ENCODE measurements around the gene FOXD2.
A peak's percentile ranks its signal among the peaks of the same experiment; 100 is the strongest.

Gene FOXD2

DNA sequence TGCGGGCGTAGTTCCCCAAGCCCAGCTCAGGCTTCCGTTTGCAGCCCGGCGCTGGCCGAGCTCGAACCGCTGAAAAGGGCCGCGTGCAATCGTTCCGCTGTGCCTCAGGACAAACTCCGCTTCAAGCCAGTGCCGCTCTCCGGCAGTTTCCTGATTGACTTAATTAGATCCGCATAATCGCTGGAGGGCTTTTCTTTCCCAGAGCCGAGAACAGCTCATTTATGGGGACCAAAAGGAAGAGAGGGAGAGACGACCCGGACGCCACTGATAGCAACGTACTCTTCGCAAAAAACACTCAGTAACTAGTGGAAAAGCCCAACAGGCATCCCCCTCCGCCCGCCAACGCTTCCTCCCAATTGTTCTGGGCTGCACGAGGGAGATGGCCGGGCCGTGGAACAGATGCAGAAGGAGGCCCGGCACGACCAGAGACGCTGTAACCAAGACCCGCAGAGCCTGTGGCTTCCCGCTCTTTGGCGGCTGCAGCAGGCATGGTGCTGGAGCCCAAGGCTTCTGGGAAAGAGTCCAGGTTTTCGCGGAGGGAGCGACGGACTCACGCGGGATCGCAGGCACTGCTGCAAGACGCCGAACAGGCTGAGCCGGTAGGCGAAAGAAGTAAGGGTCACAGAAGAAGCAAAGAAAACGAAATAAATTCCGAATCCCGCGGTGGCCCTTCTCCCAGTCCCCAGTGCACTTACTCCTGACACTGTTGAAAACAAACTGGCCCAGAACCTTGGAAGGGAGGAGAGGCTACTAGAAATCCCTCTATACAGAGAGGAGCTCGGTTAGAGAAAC lies 3.6 kb upstream of the FOXD2 start:
- H3K27me3 ChIP-seq (replicated peaks; ENCODE audit: control insufficient read depth, insufficient read depth, low read length) = peaks cover 29% of the 10 kb centered on the region
- H3K9ac ChIP-seq (ENCODE audit: low read length) = no peak overlapping the region
- H3K9me3 ChIP-seq (ENCODE audit: control insufficient read depth, low read length) = no peaks in the 10 kb centered on the region
- no peaks in the 10 kb centered on the region for H3K36me3 ChIP-seq (ENCODE audit: control insufficient read depth, insufficient read depth, low read length, severe bottlenecking)
- peak overlapping the region; percentile 47 for H3K4me3 ChIP-seq (ENCODE audit: low read length)
- DNase-seq (ENCODE audit: low read depth) = no peak
- peaks cover 37% of the 10 kb centered on the region for H3K4me1 ChIP-seq (ENCODE audit: control insufficient read depth, insufficient read depth, low read length)

DNA sequence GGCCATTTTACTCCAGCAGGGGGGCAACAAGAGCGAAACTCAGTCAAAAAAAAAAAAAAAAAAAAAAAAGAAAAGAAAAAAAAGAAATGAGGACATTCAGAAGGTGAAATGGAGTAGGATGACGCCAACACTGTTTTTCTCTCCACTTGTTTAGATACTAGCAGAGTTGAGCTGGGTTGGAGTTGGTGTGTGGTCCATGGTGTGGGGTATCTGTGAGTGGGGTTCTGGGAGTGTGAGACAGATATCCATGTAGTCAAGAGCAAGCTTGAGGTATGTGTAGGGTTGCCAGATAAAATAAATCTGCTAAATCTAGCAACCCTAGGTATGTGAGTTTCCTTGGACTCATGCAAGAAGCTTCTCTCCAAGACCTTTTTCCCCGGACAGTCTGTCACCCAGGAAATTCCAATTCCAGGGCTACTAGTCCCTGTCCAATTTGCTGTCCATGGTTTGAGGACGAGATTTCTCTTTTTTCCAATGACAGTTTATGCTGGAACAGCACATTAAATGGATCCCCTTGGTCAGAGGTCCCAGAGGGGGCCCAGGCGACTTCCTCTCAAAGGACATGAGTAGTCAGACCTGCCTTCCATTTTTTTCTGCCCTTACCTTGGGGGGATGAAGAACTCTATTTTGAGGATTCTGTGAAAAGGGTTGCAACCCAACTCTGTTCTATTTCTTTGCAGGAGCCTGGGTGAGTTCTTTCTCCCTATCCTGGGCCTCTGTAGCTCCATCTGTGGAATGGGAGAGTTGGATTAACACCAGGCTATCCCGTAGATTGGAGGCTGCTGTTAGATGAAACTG lies 2.1 kb upstream of the FOXD2 start:
- Histone ChIP-seq H3K9ac (ENCODE audit: low read length) (no peak overlapping the region), H3K36me3 (ENCODE audit: control insufficient read depth, insufficient read depth, low read length, severe bottlenecking) (no peaks in the 10 kb centered on the region), H3K4me1 (ENCODE audit: control insufficient read depth, insufficient read depth, low read length) (peaks cover 37% of the 10 kb centered on the region), H3K27me3 (replicated peaks; ENCODE audit: control insufficient read depth, insufficient read depth, low read length) (peaks cover 34% of the 10 kb centered on the region), H3K9me3 (ENCODE audit: control insufficient read depth, low read length) (no peaks in the 10 kb centered on the region), H3K4me3 (ENCODE audit: low read length) (no peak overlapping the region)
- DNase-seq (ENCODE audit: low read depth) = no peak

DNA sequence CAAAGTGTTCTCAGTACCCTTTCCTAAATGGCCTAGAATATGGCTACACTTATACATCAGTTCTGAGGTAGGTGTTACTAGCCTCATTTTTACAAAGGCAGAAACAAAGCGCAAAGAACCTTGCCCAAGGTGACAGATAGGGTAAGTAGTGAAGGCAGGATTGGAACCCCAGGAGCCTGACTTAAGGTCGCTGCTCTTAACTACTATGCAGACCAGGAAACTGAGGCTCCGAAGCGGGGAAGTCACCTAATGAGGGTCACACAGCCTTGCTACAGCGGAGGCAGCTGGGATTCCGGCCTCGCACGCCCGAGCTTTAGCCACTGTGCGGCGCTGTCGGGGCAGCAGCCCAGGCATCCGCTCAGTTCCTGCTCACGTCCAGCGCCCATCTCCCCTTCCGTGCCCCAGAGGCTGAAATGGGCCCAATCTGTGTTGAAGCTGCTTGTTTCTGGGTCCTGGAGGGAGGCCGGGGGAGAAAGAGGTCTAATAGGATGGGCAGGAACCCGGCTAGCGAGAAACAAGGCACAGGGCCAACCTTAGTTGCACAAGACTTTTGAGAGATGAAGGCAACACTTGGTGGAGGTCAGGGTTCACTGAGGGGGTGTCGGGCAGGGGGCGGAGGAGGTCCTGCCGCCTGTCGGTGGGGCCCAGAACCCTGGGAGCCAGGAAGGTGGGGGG lies 1.4 kb upstream of the FOXD2 start:
- H3K4me3 ChIP-seq (ENCODE audit: low read length) = peak overlapping the region; percentile 84
- peaks cover 40% of the 10 kb centered on the region for H3K27me3 ChIP-seq (replicated peaks; ENCODE audit: control insufficient read depth, insufficient read depth, low read length)
- DNase-seq (ENCODE audit: low read depth) = peak; percentile 88
- peaks cover 35% of the 10 kb centered on the region for H3K4me1 ChIP-seq (ENCODE audit: control insufficient read depth, insufficient read depth, low read length)
- H3K36me3 ChIP-seq (ENCODE audit: control insufficient read depth, insufficient read depth, low read length, severe bottlenecking) = no peaks in the 10 kb centered on the region
- no peaks in the 10 kb centered on the region for H3K9me3 ChIP-seq (ENCODE audit: control insufficient read depth, low read length)
- H3K9ac ChIP-seq (ENCODE audit: low read length) = peak overlapping the region; percentile 75

DNA sequence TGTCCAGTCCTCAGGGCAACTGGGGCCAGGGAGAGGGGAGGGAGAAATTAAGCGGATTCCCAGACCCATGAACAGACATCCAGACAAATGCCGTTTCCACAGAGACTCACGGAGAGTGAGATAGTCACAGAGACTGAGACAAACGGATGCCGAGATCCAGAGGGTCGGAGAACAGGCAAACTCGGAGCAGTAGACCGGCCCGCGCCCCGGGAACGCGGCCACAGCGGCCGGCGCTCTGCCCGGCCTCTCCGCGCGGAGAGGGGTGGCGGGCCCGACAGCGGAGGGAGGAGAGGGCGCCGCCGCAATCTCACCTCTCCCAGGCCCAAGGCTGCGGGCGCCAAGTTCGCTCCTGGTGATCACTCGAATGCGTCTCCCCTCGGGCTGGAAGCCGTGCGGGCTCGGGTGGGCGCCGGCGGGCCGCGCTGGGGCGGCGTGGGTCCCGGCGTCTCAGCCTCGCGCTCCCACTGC lies 831 bp upstream of the FOXD2 start:
- Histone ChIP-seq H3K4me1 (ENCODE audit: control insufficient read depth, insufficient read depth, low read length) (peaks cover 29% of the 10 kb centered on the region), H3K27me3 (replicated peaks; ENCODE audit: control insufficient read depth, insufficient read depth, low read length) (peaks cover 46% of the 10 kb centered on the region), H3K9ac (ENCODE audit: low read length) (peak overlapping the region; percentile 75), H3K36me3 (ENCODE audit: control insufficient read depth, insufficient read depth, low read length, severe bottlenecking) (no peaks in the 10 kb centered on the region), H3K4me3 (ENCODE audit: low read length) (peak overlapping the region; percentile 84), H3K9me3 (ENCODE audit: control insufficient read depth, low read length) (no peaks in the 10 kb centered on the region)
- DNase-seq (ENCODE audit: low read depth) = peak; percentile 63

DNA sequence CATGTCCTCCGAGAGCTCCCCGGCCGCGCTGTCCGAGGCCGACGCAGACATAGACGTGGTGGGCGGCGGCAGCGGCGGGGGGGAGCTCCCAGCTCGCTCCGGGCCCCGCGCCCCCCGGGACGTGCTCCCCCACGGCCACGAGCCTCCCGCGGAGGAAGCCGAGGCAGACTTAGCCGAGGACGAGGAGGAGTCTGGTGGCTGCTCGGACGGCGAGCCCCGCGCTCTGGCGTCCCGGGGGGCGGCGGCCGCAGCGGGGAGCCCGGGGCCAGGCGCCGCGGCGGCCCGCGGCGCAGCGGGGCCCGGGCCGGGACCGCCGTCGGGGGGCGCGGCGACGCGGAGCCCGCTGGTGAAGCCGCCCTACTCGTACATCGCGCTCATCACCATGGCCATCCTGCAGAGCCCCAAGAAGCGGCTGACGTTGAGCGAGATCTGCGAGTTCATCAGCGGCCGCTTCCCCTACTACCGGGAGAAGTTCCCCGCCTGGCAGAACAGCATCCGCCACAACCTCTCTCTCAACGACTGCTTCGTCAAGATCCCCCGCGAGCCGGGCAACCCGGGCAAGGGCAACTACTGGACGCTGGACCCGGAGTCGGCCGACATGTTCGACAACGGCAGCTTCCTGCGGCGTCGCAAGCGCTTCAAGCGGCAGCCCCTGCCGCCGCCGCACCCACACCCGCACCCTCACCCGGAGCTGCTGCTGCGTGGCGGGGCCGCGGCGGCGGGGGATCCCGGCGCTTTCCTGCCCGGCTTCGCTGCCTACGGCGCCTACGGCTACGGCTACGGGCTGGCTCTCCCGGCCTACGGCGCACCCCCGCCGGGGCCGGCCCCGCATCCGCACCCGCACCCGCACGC lies 547 bp downstream of the FOXD2 start:
- Histone ChIP-seq H3K9ac (ENCODE audit: low read length) (no peak overlapping the region), H3K9me3 (ENCODE audit: control insufficient read depth, low read length) (no peaks in the 10 kb centered on the region), H3K27me3 (replicated peaks; ENCODE audit: control insufficient read depth, insufficient read depth, low read length) (peaks cover 53% of the 10 kb centered on the region), H3K4me1 (ENCODE audit: control insufficient read depth, insufficient read depth, low read length) (peaks cover 22% of the 10 kb centered on the region), H3K4me3 (ENCODE audit: low read length) (no peak overlapping the region), H3K36me3 (ENCODE audit: control insufficient read depth, insufficient read depth, low read length, severe bottlenecking) (no peaks in the 10 kb centered on the region)
- no peak for DNase-seq (ENCODE audit: low read depth)

DNA sequence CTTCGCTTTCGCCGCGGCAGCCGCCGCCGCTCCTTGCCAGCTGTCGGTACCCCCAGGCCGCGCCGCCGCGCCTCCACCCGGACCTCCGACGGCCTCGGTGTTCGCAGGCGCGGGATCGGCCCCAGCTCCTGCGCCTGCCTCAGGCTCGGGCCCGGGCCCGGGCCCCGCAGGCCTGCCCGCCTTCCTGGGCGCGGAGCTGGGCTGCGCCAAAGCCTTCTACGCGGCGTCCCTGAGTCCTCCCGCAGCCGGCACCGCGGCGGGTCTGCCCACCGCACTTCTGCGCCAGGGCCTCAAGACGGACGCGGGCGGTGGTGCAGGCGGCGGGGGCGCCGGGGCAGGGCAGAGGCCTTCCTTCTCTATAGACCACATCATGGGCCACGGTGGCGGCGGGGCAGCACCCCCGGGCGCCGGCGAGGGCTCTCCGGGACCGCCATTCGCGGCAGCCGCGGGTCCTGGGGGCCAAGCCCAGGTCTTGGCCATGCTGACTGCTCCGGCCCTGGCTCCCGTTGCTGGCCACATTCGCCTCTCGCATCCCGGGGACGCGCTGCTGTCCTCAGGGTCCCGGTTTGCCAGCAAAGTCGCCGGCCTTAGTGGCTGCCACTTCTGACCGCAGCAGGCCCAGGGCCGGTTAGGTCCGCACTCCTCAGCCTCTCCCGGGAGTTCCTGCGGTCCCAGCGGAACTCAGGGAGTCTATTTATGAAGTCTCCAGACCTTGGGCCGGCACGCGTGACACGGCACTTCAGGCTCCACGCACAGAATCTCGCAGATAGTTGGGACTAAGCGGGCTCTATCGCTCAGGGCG lies 1.4 kb downstream of the FOXD2 start:
- no peaks in the 10 kb centered on the region for H3K36me3 ChIP-seq (ENCODE audit: control insufficient read depth, insufficient read depth, low read length, severe bottlenecking)
- peaks cover 54% of the 10 kb centered on the region for H3K27me3 ChIP-seq (replicated peaks; ENCODE audit: control insufficient read depth, insufficient read depth, low read length)
- H3K4me1 ChIP-seq (ENCODE audit: control insufficient read depth, insufficient read depth, low read length) = peaks cover 18% of the 10 kb centered on the region
- no peak overlapping the region for H3K9ac ChIP-seq (ENCODE audit: low read length)
- H3K9me3 ChIP-seq (ENCODE audit: control insufficient read depth, low read length) = peaks cover 2% of the 10 kb centered on the region
- H3K4me3 ChIP-seq (ENCODE audit: low read length) = no peak overlapping the region
- DNase-seq (ENCODE audit: low read depth) = no peak

DNA sequence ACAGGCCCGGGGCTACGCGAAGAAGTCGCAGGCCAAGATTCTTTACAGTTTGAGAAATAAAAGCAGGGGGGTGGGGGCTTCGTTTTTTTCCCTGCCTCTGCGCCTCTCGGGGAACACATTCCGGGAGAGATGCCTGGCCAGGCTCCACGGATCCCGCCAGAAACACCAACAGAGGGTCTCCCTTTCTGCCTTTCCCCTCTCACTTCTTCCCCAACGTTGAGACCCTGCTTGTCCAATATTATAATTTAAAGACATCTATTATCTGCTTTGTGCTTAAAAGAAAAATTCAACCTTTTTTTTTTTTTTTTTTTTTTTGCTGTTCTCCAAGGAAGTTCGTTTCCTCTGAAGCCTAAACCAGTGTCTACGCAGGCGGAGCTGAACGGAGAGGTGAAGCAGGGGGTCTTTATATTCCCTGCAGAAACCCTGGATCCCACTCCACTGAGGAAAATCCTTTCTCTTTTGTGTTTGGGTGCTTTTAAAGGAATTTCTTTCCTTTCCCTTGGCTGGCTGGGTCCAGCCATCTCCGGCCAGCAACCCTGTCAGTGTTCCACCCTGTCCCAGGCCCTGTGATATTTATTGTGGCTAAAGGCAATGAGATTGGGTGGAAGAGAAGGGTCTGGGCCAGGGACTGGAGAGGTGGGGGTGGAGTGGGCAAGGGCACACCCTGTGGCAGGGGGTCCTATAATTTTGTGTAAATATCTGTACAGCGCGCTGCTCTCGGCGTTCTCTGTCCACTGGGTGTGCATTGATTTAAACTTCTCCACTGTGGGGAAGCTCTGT lies 2.2 kb downstream of the FOXD2 start:
- no peak for DNase-seq (ENCODE audit: low read depth)
- H3K4me3 ChIP-seq (ENCODE audit: low read length) = no peak overlapping the region
- H3K36me3 ChIP-seq (ENCODE audit: control insufficient read depth, insufficient read depth, low read length, severe bottlenecking) = no peaks in the 10 kb centered on the region
- H3K27me3 ChIP-seq (replicated peaks; ENCODE audit: control insufficient read depth, insufficient read depth, low read length) = peaks cover 56% of the 10 kb centered on the region
- no peak overlapping the region for H3K9ac ChIP-seq (ENCODE audit: low read length)
- peaks cover 10% of the 10 kb centered on the region for H3K9me3 ChIP-seq (ENCODE audit: control insufficient read depth, low read length)
- H3K4me1 ChIP-seq (ENCODE audit: control insufficient read depth, insufficient read depth, low read length) = peaks cover 10% of the 10 kb centered on the region

DNA sequence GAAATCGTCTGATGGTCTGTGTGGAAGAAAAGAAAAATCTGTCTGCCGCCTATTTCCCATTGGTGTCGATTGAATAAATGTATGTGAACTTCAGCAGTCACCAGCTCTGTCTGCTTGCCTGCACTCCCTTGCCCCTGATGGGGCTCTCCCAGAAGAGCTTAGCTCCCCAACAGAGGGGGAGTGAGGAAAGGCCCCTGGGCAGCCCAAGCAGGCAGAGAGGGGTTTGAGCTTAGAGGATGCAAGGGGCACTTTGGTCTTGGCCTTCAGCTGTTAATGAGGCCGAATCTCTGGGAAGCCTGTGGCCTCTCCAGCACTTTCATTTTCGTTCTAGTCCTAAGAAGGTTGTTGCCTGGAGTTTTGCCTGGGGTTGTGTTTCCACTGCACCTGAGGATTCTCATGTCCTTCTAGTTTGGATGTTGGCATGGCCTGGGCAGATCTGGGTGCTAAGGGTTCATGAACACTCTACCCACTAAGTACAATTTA lies 2.8 kb downstream of the FOXD2 start:
- Histone ChIP-seq H3K4me3 (ENCODE audit: low read length) (no peak overlapping the region), H3K27me3 (replicated peaks; ENCODE audit: control insufficient read depth, insufficient read depth, low read length) (peaks cover 57% of the 10 kb centered on the region), H3K9ac (ENCODE audit: low read length) (no peak overlapping the region), H3K36me3 (ENCODE audit: control insufficient read depth, insufficient read depth, low read length, severe bottlenecking) (no peaks in the 10 kb centered on the region), H3K4me1 (ENCODE audit: control insufficient read depth, insufficient read depth, low read length) (peaks cover 10% of the 10 kb centered on the region), H3K9me3 (ENCODE audit: control insufficient read depth, low read length) (peaks cover 13% of the 10 kb centered on the region)
- DNase-seq (ENCODE audit: low read depth) = no peak

DNA sequence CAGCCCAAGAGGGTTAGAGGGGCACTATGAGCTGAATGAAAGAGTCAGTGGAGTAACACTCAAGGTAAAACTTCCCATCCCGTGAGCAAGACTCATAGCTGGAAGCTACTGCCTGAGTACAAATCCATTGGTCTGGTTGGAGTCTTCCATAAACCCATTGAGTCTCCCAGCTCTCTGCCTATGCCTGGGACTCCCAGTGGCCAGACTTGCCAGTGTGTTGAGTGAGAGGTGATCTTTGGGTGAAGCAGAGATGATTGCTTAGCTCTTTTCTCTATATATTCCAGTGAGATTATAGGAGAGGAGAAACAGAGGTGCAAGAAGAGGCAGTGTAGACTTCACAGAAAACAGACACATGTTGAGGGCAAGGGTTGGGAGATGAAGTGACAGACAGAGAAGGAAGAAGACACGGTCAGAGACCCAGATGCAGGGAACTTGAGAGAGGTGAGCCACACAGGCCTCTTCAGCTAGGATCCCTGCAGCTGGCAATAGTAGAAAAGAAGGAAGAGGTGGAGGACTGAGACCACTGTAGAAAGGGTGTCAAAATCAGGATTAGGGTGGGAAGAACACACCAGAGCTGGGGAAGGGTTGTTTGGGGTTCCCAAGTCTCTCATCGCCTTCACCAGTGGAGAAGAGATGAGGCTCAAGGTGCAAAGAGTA lies 3.7 kb downstream of the FOXD2 start:
- peaks cover 4% of the 10 kb centered on the region for H3K4me1 ChIP-seq (ENCODE audit: control insufficient read depth, insufficient read depth, low read length)

More for the DNA sequence above, 3.7 kb downstream of the FOXD2 start:
- peaks cover 62% of the 10 kb centered on the region for H3K27me3 ChIP-seq (replicated peaks; ENCODE audit: control insufficient read depth, insufficient read depth, low read length)
- no peaks in the 10 kb centered on the region for H3K36me3 ChIP-seq (ENCODE audit: control insufficient read depth, insufficient read depth, low read length, severe bottlenecking)
- no peak overlapping the region for H3K4me3 ChIP-seq (ENCODE audit: low read length)
- H3K9me3 ChIP-seq (ENCODE audit: control insufficient read depth, low read length) = peaks cover 13% of the 10 kb centered on the region
- DNase-seq (ENCODE audit: low read depth) = no peak
- H3K9ac ChIP-seq (ENCODE audit: low read length) = no peak overlapping the region
